HepG2 (cell line): Measurements from ENCODE around the gene CHN2. TPM values are rescaled to one million over a fixed set of nuclear protein-coding genes. Genes with fewer than 3 reads are reported as not detected.

Experiments
- ATAC-seq: fragments of 200-7000 bp; cut with Tn5 transposase; 3 replicates; pipeline ENCODE4 v1.9.1; 2020; ENCODE audit warnings: mild to moderate bottlenecking, moderate library complexity
- BruUV-seq: library from RNA; stranded (reverse); fragments of 400-500 nt; replicated peaks from 2 replicates; lab custom pipeline; 2021; lab: Mats Ljungman, UMichigan
- CTCF ChIA-PET: fragments of 300-600 bp; formaldehyde crosslinking; extraction: SDS; loops from one replicate; lab custom pipeline; 2021; ENCODE audit warnings: low total read pairs, inconsistent platforms, low intra/inter-chr PET ratio; lab: Yijun Ruan, JAX
- POLR2A ChIA-PET: fragments of 350-600 bp; sonication (Branson Sonifier 250); formaldehyde crosslinking; loops from one replicate; lab custom pipeline; 2020; ENCODE audit warnings: antibody characterized with exemption, inconsistent platforms; lab: Yijun Ruan, JAX
- DNase-seq: peaks from one replicate; pipeline ENCODE4 v3.0.0-alpha.2; 2015; ENCODE audit warnings: low spot score
- FAIRE-seq: peaks from 3 replicates; lab custom pipeline; 2011; peaks lifted over from hg19 to GRCh38; lab: Jason Lieb, UNC
- H2AFZ ChIP-seq: one replicate; pipeline ENCODE4 v1.6.1; 2011; ENCODE audit warnings: low read length, inconsistent platforms
- H3K27ac ChIP-seq: fragments of 300-600 bp; 3 replicates; pipeline ENCODE4 v1.8.0; 2011; ENCODE audit warnings: mixed run types, mild to moderate bottlenecking, mixed read lengths, low read length, inconsistent platforms; ENCODE audit not compliant: insufficient read depth; ENCODE audit errors: extremely low read length
- H3K27me3 ChIP-seq, 2 experiments: fragments of 200-600 bp in 1 of 2; 2 replicates in 1 of 2; 3 replicates in 1 of 2; pipeline versions ENCODE4 v1.6.0 to v1.8.0; 2011; ENCODE audit warnings: low read length in 2 of 2, mild to moderate bottlenecking in 2 of 2, moderate library complexity in 2 of 2, inconsistent platforms in 1 of 2; ENCODE audit not compliant: insufficient read depth in 2 of 2, control insufficient read depth in 1 of 2
- H3K36me3 ChIP-seq, 2 experiments: fragments of 200-600 bp in 1 of 2; replicated peaks in 1 of 2; 2 replicates in 1 of 2; 3 replicates in 1 of 2; pipeline versions ENCODE4 v1.5.1 to v1.8.0; 2011; ENCODE audit warnings: low read length in 2 of 2, inconsistent platforms in 1 of 2; ENCODE audit not compliant: insufficient read depth in 2 of 2, control insufficient read depth in 1 of 2
- H3K4me1 ChIP-seq: 2 replicates; pipeline ENCODE4 v1.5.1; 2012; ENCODE audit warnings: low read length, inconsistent platforms; ENCODE audit not compliant: insufficient read depth
- H3K4me2 ChIP-seq: 2 replicates; pipeline ENCODE4 v1.6.0; 2011; ENCODE audit warnings: low read depth, low read length, inconsistent platforms
- H3K4me3 ChIP-seq, 3 experiments: fragments of 200-600 bp in 1 of 3; sonication (generic), shearing (Covaris generic) in 1 of 3; replicated peaks in 1 of 3; 2 replicates each; pipeline ENCODE4 v1.5.1; 2011 to 2016; ENCODE audit warnings: low read length in 3 of 3, inconsistent platforms in 2 of 3, low read depth in 2 of 3, mild to moderate bottlenecking in 2 of 3, control low read depth in 1 of 3, mixed read lengths in 1 of 3; ENCODE audit not compliant: insufficient read depth in 1 of 3
- H3K79me2 ChIP-seq: one replicate; pipeline ENCODE4 v1.6.1; 2011; ENCODE audit warnings: low read length, inconsistent platforms; ENCODE audit not compliant: insufficient read depth
- H3K9ac ChIP-seq: 2 replicates; pipeline ENCODE4 v1.6.0; 2011; ENCODE audit warnings: mild to moderate bottlenecking, low read depth, low read length, inconsistent platforms; ENCODE audit not compliant: insufficient read depth
- H3K9me3 ChIP-seq: 2 replicates; pipeline ENCODE4 v1.5.1; 2012; ENCODE audit warnings: mild to moderate bottlenecking, low read length
- H4K20me1 ChIP-seq: 2 replicates; pipeline ENCODE4 v1.6.0; 2011; ENCODE audit warnings: inconsistent platforms, mild to moderate bottlenecking, low read length, moderate library complexity; ENCODE audit not compliant: insufficient read depth
- ASH2L ChIP-seq: fragments of 300-600, 200-600 bp; sonication (generic); IDR thresholded peaks from 2 replicates; pipeline ENCODE4 v1.7.0; 2017; ENCODE audit warnings: low read depth, mild to moderate bottlenecking, moderate library complexity, mixed read lengths, low read length; ENCODE audit not compliant: insufficient read length
- CBX1 ChIP-seq: IDR thresholded peaks from one replicate; pipeline ENCODE4 v1.6.1; 2016; ENCODE audit warnings: antibody characterized with exemption, low read depth
- DPF2 ChIP-seq: sonication (generic); formaldehyde crosslinking; IDR thresholded peaks from 2 replicates; pipeline ENCODE4 v1.4.0; 2020; ENCODE audit warnings: mild to moderate bottlenecking, low read depth, missing genetic modification reagents, borderline replicate concordance
- KMT2A ChIP-seq: sonication (generic); formaldehyde crosslinking; IDR thresholded peaks from 2 replicates; pipeline ENCODE4 v1.4.0; 2020; ENCODE audit warnings: missing genetic modification reagents
- KMT2B ChIP-seq: IDR thresholded peaks from 2 replicates; pipeline ENCODE4 v1.6.1; 2016; ENCODE audit warnings: missing genetic modification reagents, missing compliant biosample characterization
- MAFK ChIP-seq, 2 experiments: IDR thresholded peaks in 1 of 2; conservative IDR thresholded peaks in 1 of 2; 2 replicates each; pipeline ENCODE4 v1.6.1; 2011; ENCODE audit warnings: improper control_type of control experiment in 2 of 2, low read length in 2 of 2
- NR2F6 ChIP-seq, 2 experiments: IDR thresholded peaks; 2 replicates each; pipeline ENCODE4 v1.6.1; 2016; ENCODE audit warnings: antibody characterized with exemption in 1 of 2, mild to moderate bottlenecking in 1 of 2
- RBAK ChIP-seq: sonication (generic); formaldehyde crosslinking; IDR thresholded peaks from 2 replicates; pipeline ENCODE4 v1.5.1; 2020; ENCODE audit warnings: mild to moderate bottlenecking, missing genetic modification reagents
- TSC22D2 ChIP-seq: sonication (generic); formaldehyde crosslinking; IDR thresholded peaks from 2 replicates; pipeline ENCODE4 v1.5.1; 2020; ENCODE audit warnings: missing genetic modification reagents, mild to moderate bottlenecking, borderline replicate concordance
- YEATS4 ChIP-seq: sonication (generic); formaldehyde crosslinking; IDR thresholded peaks from 2 replicates; pipeline ENCODE4 v1.4.0; 2020; ENCODE audit warnings: missing genetic modification reagents, borderline replicate concordance
- ZBTB26 ChIP-seq: IDR thresholded peaks from 2 replicates; pipeline ENCODE4 v1.6.1; 2016; ENCODE audit warnings: missing compliant biosample characterization, missing genetic modification reagents, borderline replicate concordance
- ZFP41 ChIP-seq: sonication (generic); formaldehyde crosslinking; IDR thresholded peaks from 2 replicates; pipeline ENCODE4 v1.4.0; 2020; ENCODE audit warnings: mild to moderate bottlenecking, missing genetic modification reagents, borderline replicate concordance
- ZNF18 ChIP-seq: sonication (generic); formaldehyde crosslinking; IDR thresholded peaks from 2 replicates; pipeline ENCODE4 v1.8.0; 2022; ENCODE audit warnings: mild to moderate bottlenecking, missing genetic modification reagents; ENCODE audit not compliant: insufficient replicate concordance
- ZNF674 ChIP-seq: sonication (generic); formaldehyde crosslinking; IDR thresholded peaks from 2 replicates; pipeline ENCODE4 v1.5.0; 2020; ENCODE audit warnings: low read depth, mild to moderate bottlenecking, missing genetic modification reagents
- whole genome bisulfite sequencing: methylation state at CpG from one replicate; pipeline ENCODE4 v1.1.6; 2017; ENCODE audit warnings: low lambda C conversion rate; 5-methylcytosine and 5-hydroxymethylcytosine counted together
- in situ Hi-C: cut with HindIII; loops from 2 replicates; pipeline ENCODE4 v1.10.0; 2017; ENCODE audit warnings: low pct_unique_long_range_greater_than_20kb; ENCODE audit not compliant: extremely low pct_ligation_motif_present
- intact Hi-C: fragments of 100-400 bp; cut with micrococcal nuclease; formaldehyde crosslinking; loops from one replicate; pipeline ENCODE4 v1.10.0; 2022; ENCODE audit not compliant: unreplicated experiment
- polyA plus RNA-seq, 8 experiments: library from polyadenylated mRNA; depleted of rRNA in 3 of 8; stranded (reverse) in 7 of 8; unstranded in 1 of 8; fragments of >200 nt; fragmentation: Illumina TruSeq in 4 of 8; extraction: Trizol in 4 of 8; gene quantifications; 2 replicates each; pipeline versions ENCODE4 v1.2.1 to v1.2.3, GENCODE V29; 2011 to 2016; ENCODE audit warnings: low read depth in 4 of 8, missing spikeins in 1 of 8, mixed read lengths in 1 of 8; ENCODE audit not compliant: insufficient read depth in 1 of 8
- total RNA-seq, 5 experiments: library from RNA; depleted of rRNA; stranded (reverse); fragments of >200 nt; fragmentation: Illumina TruSeq; extraction: Trizol; gene quantifications; 2 replicates each; pipeline ENCODE4 v1.2.3, GENCODE V29; 2016; ENCODE audit warnings: low read depth in 1 of 5
- TF ChIP-seq, protein P1 (sequence below): sonication (generic); formaldehyde crosslinking; conservative IDR thresholded peaks from 2 replicates; pipeline ENCODE4 v1.4.0; 2020; ENCODE audit warnings: missing genetic modification reagents
- TF ChIP-seq, protein P2 (sequence below): sonication (generic); formaldehyde crosslinking; IDR thresholded peaks from 2 replicates; pipeline ENCODE4 v1.9.0; 2021; ENCODE audit warnings: missing genetic modification reagents, mild to moderate bottlenecking, borderline replicate concordance

The CHN2 gene
- total and polyA plus RNA-seq, 2 of the 13 experiments (the other 11 are each of a cell fraction or from before 2014, with no cell fraction given) = 23.5 to 30.5 TPM

DNA sequence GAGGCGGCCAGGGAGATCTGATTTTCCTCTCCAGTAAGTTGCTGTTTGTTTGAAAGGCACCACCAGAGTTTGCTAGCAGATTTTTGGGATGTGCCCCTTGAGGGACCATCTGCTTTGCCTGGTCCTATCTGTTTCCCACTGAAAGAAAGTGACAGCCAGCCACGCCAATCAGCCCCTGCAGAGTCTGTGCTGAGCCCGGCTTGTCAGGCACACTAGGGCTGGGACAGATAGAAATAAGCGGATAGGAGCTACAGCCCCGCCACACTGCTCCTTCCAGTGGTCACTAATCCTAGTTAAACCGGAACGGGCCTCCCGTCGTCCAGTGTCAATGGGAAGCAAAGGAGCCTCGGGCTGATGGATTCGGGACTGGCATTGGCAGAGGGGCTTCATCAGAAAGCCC is 207.2 kb downstream of the CHN2 start (continued):
- no peak for TF ChIP-seq TSC22D2 (CRISPR knock-in tag)
- no peak for TF ChIP-seq ZBTB26 (CRISPR knock-in tag)
- TF ChIP-seq DPF2 (CRISPR knock-in tag) = no peak
- no peak for TF ChIP-seq CBX1
- TF ChIP-seq ZNF18 (CRISPR knock-in tag) = no peak
- TF ChIP-seq MAFK (conservative IDR thresholded peaks at IDR 0.05 in 1 of 2, IDR thresholded peaks at IDR 0.05 in 1 of 2; ENCODE audit: low read length in 2 of 2) = no peak

DNA sequence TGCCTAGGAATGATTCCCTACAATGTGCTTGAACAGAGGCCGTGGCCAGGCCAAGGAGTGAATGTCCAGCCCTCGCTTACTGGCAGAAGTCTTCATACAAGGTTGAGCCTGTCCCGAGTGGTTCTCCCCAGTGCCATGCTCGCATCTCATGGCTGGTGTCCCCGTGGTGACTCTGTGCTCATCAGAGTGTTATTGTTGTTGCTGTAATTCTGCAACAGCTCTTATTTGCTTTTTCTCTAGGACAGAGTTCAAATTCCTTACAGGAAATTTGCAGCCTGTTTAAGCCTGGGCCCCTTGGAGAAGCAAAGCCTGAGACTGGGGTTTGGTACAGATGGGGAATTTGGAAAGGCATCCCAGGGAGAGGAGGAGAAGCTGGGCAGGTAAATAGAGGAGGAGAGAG is 211.3 kb downstream of the CHN2 start:
- Histone ChIP-seq H4K20me1 (no peaks in the 10 kb centered on the region), H3K27ac (peak overlapping the region; percentile 73), H3K4me2 (peak overlapping the region; percentile 56), H3K4me1 (peaks cover 25% of the 10 kb centered on the region), H3K79me2 (no peaks in the 10 kb centered on the region), H3K4me3 (no peak overlapping the region), H2AFZ (no peak overlapping the region), H3K9ac (peak overlapping the region; percentile 35; the same call in 1 of the 2 replicates), H3K9me3 (no peaks in the 10 kb centered on the region), H3K36me3 (peaks cover 3 to 25% of the 10 kb centered on the region in 2 experiments), H3K27me3 (no peaks in the 10 kb centered on the region)
- CTCF ChIA-PET = no interaction called here
- POLR2A ChIA-PET = interaction anchor here (0.6 to 2.2 kb wide), 6 partner anchors 30 to 299 kb away, joined by 3 to 11 read pairs (median 4); no protein-coding TSS in a partner anchor
- intact Hi-C loops = loop anchor here (1.0 to 5.0 kb wide), 3 partner anchors 59 to 304 kb away; no protein-coding TSS in a partner anchor
- no TSS peak for BruUV-seq
- in situ Hi-C loops = loop anchor here (5.0 to 10.0 kb wide), 2 partner anchors 281 to 484 kb away; no protein-coding TSS in a partner anchor
- 30% methylated on average over 3 of the region's 5 CpGs for WGBS
- FAIRE-seq (peak; percentile 74), ATAC-seq (peak; percentile 95), DNase-seq (peak; percentile 70)
- TF ChIP-seq ASH2L (peak; percentile 67), ZNF674 (CRISPR knock-in tag) (no peak), NR2F6 (IDR thresholded peaks at IDR 0.05) (0 out of 2 replicates have a peak, but pooled peaks have one; percentile 26), NR2F6 (CRISPR knock-in tag; IDR thresholded peaks at IDR 0.05) (no peak), YEATS4 (0 out of 2 replicates have a peak, but pooled peaks have one; percentile 21), ZFP41 (CRISPR knock-in tag) (no peak), KMT2B (peak; percentile 16; the same call in 1 of the 2 replicates), RBAK (no peak), KMT2A (CRISPR knock-in tag) (no peak)
- TF ChIP-seq, protein P1, sequence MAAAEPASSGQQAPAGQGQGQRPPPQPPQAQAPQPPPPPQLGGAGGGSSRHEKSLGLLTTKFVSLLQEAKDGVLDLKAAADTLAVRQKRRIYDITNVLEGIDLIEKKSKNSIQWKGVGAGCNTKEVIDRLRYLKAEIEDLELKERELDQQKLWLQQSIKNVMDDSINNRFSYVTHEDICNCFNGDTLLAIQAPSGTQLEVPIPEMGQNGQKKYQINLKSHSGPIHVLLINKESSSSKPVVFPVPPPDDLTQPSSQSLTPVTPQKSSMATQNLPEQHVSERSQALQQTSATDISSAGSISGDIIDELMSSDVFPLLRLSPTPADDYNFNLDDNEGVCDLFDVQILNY (CRISPR knock-in tag) = no peak
- TF ChIP-seq, protein P2, sequence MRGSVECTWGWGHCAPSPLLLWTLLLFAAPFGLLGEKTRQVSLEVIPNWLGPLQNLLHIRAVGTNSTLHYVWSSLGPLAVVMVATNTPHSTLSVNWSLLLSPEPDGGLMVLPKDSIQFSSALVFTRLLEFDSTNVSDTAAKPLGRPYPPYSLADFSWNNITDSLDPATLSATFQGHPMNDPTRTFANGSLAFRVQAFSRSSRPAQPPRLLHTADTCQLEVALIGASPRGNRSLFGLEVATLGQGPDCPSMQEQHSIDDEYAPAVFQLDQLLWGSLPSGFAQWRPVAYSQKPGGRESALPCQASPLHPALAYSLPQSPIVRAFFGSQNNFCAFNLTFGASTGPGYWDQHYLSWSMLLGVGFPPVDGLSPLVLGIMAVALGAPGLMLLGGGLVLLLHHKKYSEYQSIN (CRISPR knock-in tag) = no peak
